ENCODE measurements around the gene TOPAZ1. TPM values are rescaled to one million over a fixed set of nuclear protein-coding genes. Genes with fewer than 3 reads are reported as not detected.
A peak's percentile ranks its signal among the peaks of the same experiment; 100 is the strongest.

The TOPAZ1 gene
- total and polyA plus RNA-seq, 2 of the 13 experiments (the other 11 are each of a cell fraction or from before 2014, with no cell fraction given) = not detected

GRCh38 chr3:44321335-44321734 lies 79.6 kb downstream of the TOPAZ1 start (continued):
- TF ChIP-seq ZBTB14 (CRISPR knock-in tag; IDR thresholded peaks at IDR 0.05) (no peak), ARHGAP35 (CRISPR knock-in tag; IDR thresholded peaks at IDR 0.05; ENCODE audit: borderline replicate concordance) (no peak), HDAC1 (CRISPR knock-in tag; IDR thresholded peaks at IDR 0.05) (peak; percentile 86), SMAD1 (CRISPR knock-in tag; IDR thresholded peaks at IDR 0.05; ENCODE audit: borderline replicate concordance, low read depth) (no peak), BCL3 (CRISPR knock-in tag; IDR thresholded peaks at IDR 0.05) (no peak), U2AF1 (optimal IDR thresholded peaks at IDR 0.05; ENCODE audit: low read depth, low read length) (no peak), NR2F1 (CRISPR knock-in tag; IDR thresholded peaks at IDR 0.05) (no peak), ZNF142 (CRISPR knock-in tag; IDR thresholded peaks at IDR 0.05) (no peak), CCDC6 (CRISPR knock-in tag; IDR thresholded peaks at IDR 0.05) (no peak), ATF1 (CRISPR knock-in tag; IDR thresholded peaks at IDR 0.05) (peak; percentile 48; the same call in 1 of the 2 replicates), ZMAT3 (CRISPR knock-in tag; conservative IDR thresholded peaks at IDR 0.05) (no peak), SOX6 (IDR thresholded peaks at IDR 0.05) (no peak), SOX6 (CRISPR knock-in tag; IDR thresholded peaks at IDR 0.05) (peak; percentile 90), ZNF792 (CRISPR knock-in tag; IDR thresholded peaks at IDR 0.05) (peak; percentile 70; the same call in 1 of the 2 replicates), ZNF784 (CRISPR knock-in tag; IDR thresholded peaks at IDR 0.05; ENCODE audit: borderline replicate concordance) (no peak), ZNF331 (CRISPR knock-in tag; IDR thresholded peaks at IDR 0.05) (peak; percentile 53; the same call in 1 of the 2 replicates), ZKSCAN8 (CRISPR knock-in tag; IDR thresholded peaks at IDR 0.05; ENCODE audit: borderline replicate concordance) (peak; percentile 65; the same call in 1 of the 2 replicates), ZNF556 (CRISPR knock-in tag; IDR thresholded peaks at IDR 0.05; ENCODE audit: borderline replicate concordance) (no peak), GATAD1 (CRISPR knock-in tag; IDR thresholded peaks at IDR 0.05) (peak; percentile 58; the same call in 1 of the 2 replicates), KDM5A (IDR thresholded peaks at IDR 0.05; ENCODE audit: borderline replicate concordance, low read length) (no peak), ZNF776 (CRISPR knock-in tag; IDR thresholded peaks at IDR 0.05) (no peak), DPF2 (CRISPR knock-in tag; IDR thresholded peaks at IDR 0.05; ENCODE audit: borderline replicate concordance, low read depth) (peak; percentile 48; the same call in 1 of the 2 replicates), NFE2L2 (IDR thresholded peaks at IDR 0.05; ENCODE audit: low read length) (peak; percentile 60)

Data from HepG2 (cell line).